Natural killer cell (primary cell): Measurements from ENCODE around the gene CFAP107. TPM values are rescaled to one million over a fixed set of nuclear protein-coding genes. Genes with fewer than 3 reads are reported as not detected.

Source experiments
- ATAC-seq, 3 donors: fragments of 150-1000 bp in 2 of 3; fragments of 200-7000 bp in 1 of 3; cut with Tn5 transposase; 1 replicate in 1 of 3; 2 replicates in 2 of 3; pipeline ENCODE4 v1.10.0; 2021; ENCODE audit warnings: mild to moderate bottlenecking in 2 of 3, moderate library complexity in 2 of 3
- DNase-seq, 2 donors: peaks; one replicate each; pipeline versions ENCODE4 v3.0.0 to v3.0.0-alpha.2; 2013 to 2021; ENCODE audit warnings: mixed read lengths in 1 of 2
- H3K27ac ChIP-seq: one replicate; pipeline ENCODE4 v1.5.1; 2013; ENCODE audit warnings: mild to moderate bottlenecking, low read length
- H3K27me3 ChIP-seq: one replicate; pipeline ENCODE4 v1.6.1; 2013; ENCODE audit warnings: low read length; ENCODE audit not compliant: control insufficient read depth, insufficient read depth
- H3K36me3 ChIP-seq: one replicate; pipeline ENCODE4 v1.6.1; 2013; ENCODE audit warnings: low read length; ENCODE audit not compliant: control insufficient read depth, insufficient read depth
- H3K4me1 ChIP-seq: one replicate; pipeline ENCODE4 v1.6.1; 2013; ENCODE audit warnings: low read length; ENCODE audit not compliant: control insufficient read depth, insufficient read depth
- H3K4me3 ChIP-seq: one replicate; pipeline ENCODE4 v1.5.1; 2013; ENCODE audit warnings: low read length
- H3K9me3 ChIP-seq: one replicate; pipeline ENCODE4 v1.6.1; 2013; ENCODE audit warnings: low read length; ENCODE audit not compliant: control insufficient read depth, insufficient read depth
- H3K27ac Mint-ChIP-seq, 2 donors: one replicate each; pipeline ENCODE4 v1.8.0; 2022; ENCODE audit warnings: mild to moderate bottlenecking in 2 of 2, mixed read lengths in 2 of 2, moderate library complexity in 1 of 2
- H3K27me3 Mint-ChIP-seq, 2 donors: one replicate each; pipeline ENCODE4 v1.8.0; 2022; ENCODE audit warnings: low read depth in 2 of 2, mixed read lengths in 2 of 2
- H3K36me3 Mint-ChIP-seq: one replicate; pipeline ENCODE4 v1.8.0; 2022; ENCODE audit warnings: mixed read lengths
- H3K4me1 Mint-ChIP-seq, 2 donors: one replicate each; pipeline ENCODE4 v1.8.0; 2022; ENCODE audit warnings: mixed read lengths in 2 of 2
- H3K4me3 Mint-ChIP-seq: one replicate; pipeline ENCODE4 v1.8.0; 2022; ENCODE audit warnings: mild to moderate bottlenecking, moderate library complexity, mixed read lengths
- H3K9me3 Mint-ChIP-seq, 2 donors: one replicate each; pipeline ENCODE4 v1.8.0; 2022; ENCODE audit warnings: mixed read lengths in 2 of 2
- CTCF ChIP-seq: fragments of 200-600 bp; IDR thresholded peaks from one replicate; pipeline ENCODE4 v1.8.0; 2022; ENCODE audit warnings: antibody characterized with exemption
- WGBS: methylation state at CpG from one replicate; pipeline ENCODE4 v1.1.7; 2013; ENCODE audit warnings: missing lambda C conversion rate; ENCODE audit not compliant: insufficient coverage; 5-methylcytosine and 5-hydroxymethylcytosine counted together
- intact Hi-C: fragments of 100-400 bp; cut with micrococcal nuclease; formaldehyde crosslinking; loops from one replicate; pipeline ENCODE4 v1.14.2; 2022
- total RNA-seq, 4 donors: library from RNA; stranded (reverse); fragments of 120-200 nt in 1 of 4; gene quantifications; one replicate each; pipeline versions ENCODE4 v1.2.3 to v1.2.4, GENCODE V29; 2013 to 2022

Gene CFAP107
- total RNA-seq: not detected
- total RNA-seq (2013): not detected

GRCh38 chr1:12745992-12746323 lies at the start of gene CFAP107:
TSS of gene CFAP107 (plus strand) at chr1:12746200. CDS start at chr1:12746431, 231 bp downstream.
- Mint-ChIP-seq H3K4me3 (no peak within 1 kb of the TSS), H3K27ac (no peak within 1 kb of the TSS), H3K36me3 (peaks cover 34% of the 10 kb centered on the region), H3K4me1 (peaks cover 0 to 6% of the 10 kb centered on the region in 2 donors), H3K9me3 (peaks cover 17 to 18% of the 10 kb centered on the region in 2 donors), H3K27me3 (peaks cover 12 to 68% of the 10 kb centered on the region in 2 donors)
- ATAC-seq (no peak), DNase-seq (no peak)
- 17% methylated on average over 2 of the region's 2 CpGs for WGBS
- intact Hi-C loops: no loop called here
- TF ChIP-seq CTCF: no peak
- no peaks in the 10 kb centered on the region for H3K36me3 ChIP-seq
- H3K4me3 ChIP-seq: no peak within 1 kb of the TSS
- no peaks in the 10 kb centered on the region for H3K4me1 ChIP-seq
- H3K27me3 ChIP-seq: peaks cover 7% of the 10 kb centered on the region
- H3K9me3 ChIP-seq: peaks cover 12% of the 10 kb centered on the region
- no peak within 1 kb of the TSS for H3K27ac ChIP-seq

GRCh38 chr1:12696658-12697057 lies 49.3 kb upstream of the CFAP107 start:
- H3K9me3 Mint-ChIP-seq: no peaks in the 10 kb centered on the region
- H3K27ac Mint-ChIP-seq: no peak overlapping the region
- Histone ChIP-seq H3K27ac (no peak overlapping the region), H3K27me3 (peaks cover 6% of the 10 kb centered on the region), H3K4me1 (no peaks in the 10 kb centered on the region), H3K9me3 (no peaks in the 10 kb centered on the region), H3K4me3 (no peak overlapping the region), H3K36me3 (no peaks in the 10 kb centered on the region)
- WGBS: 98% methylated on average over 2 of the region's 3 CpGs
- no peak for TF ChIP-seq CTCF
- H3K4me1 Mint-ChIP-seq: no peaks in the 10 kb centered on the region
- ATAC-seq (no peak), DNase-seq (no peak)
- no peak overlapping the region for H3K4me3 Mint-ChIP-seq
- H3K27me3 Mint-ChIP-seq: peaks cover 19 to 34% of the 10 kb centered on the region in 2 donors
- H3K36me3 Mint-ChIP-seq: no peaks in the 10 kb centered on the region
- intact Hi-C loops: no loop called here

- H3K27me3 Mint-ChIP-seq: peaks cover 19 to 34% of the 10 kb centered on the region in 2 donors
These were observed 48.6 kb upstream of the CFAP107 start for GRCh38 chr1:12697397-12697796.

More at GRCh38 chr1:12697397-12697796, 48.6 kb upstream of the CFAP107 start:
- Histone ChIP-seq H3K4me3 (no peak overlapping the region), H3K27ac (no peak overlapping the region), H3K36me3 (no peaks in the 10 kb centered on the region), H3K4me1 (no peaks in the 10 kb centered on the region), H3K27me3 (peaks cover 6% of the 10 kb centered on the region), H3K9me3 (peaks cover under 1% of the 10 kb centered on the region)
- Mint-ChIP-seq H3K36me3 (no peaks in the 10 kb centered on the region), H3K4me1 (no peaks in the 10 kb centered on the region), H3K27ac (no peak overlapping the region), H3K9me3 (no peaks in the 10 kb centered on the region), H3K4me3 (no peak overlapping the region)
- no peak for ATAC-seq
- no peak for DNase-seq
- intact Hi-C loops: no loop called here
- TF ChIP-seq CTCF: no peak
- 87% methylated on average over 3 of the region's 3 CpGs for WGBS
